ENCODE results near the gene EHMT1. TPM values are rescaled to one million over a fixed set of nuclear protein-coding genes. Genes with fewer than 3 reads are reported as not detected.

EHMT1 gene
- polyA plus RNA-seq, 1 experiment: 23.3 TPM

DNA sequence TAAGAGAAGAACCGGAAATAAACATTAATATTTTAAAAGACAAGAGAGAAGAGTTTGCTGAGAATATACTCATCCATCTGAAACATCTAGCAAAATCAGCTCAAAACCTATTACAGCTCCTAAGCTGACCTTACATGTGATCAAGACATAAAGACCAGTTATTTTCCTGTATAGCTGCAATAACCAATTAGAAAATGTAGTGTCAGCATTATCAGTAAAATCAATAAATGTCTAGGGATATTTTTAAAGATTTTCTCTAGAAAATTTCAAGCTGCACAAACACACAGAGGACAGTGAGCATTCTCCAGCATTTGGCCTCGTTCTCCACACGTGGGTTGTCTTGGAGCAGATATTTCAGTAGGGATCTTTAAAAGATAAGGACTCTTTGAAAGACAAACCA is 131.2 kb downstream of the EHMT1 start:
- no peaks in the 10 kb centered on the region for H3K27me3 ChIP-seq (ENCODE audit: control insufficient read depth, insufficient read depth, low read length)
- ChIA-PET CTCF (interaction anchor here (1.2 kb wide), 1 partner anchor 77 kb away, joined by 6 read pairs; no protein-coding TSS in a partner anchor), POLR2A (no interaction called here)
- TF ChIP-seq, protein P1, sequence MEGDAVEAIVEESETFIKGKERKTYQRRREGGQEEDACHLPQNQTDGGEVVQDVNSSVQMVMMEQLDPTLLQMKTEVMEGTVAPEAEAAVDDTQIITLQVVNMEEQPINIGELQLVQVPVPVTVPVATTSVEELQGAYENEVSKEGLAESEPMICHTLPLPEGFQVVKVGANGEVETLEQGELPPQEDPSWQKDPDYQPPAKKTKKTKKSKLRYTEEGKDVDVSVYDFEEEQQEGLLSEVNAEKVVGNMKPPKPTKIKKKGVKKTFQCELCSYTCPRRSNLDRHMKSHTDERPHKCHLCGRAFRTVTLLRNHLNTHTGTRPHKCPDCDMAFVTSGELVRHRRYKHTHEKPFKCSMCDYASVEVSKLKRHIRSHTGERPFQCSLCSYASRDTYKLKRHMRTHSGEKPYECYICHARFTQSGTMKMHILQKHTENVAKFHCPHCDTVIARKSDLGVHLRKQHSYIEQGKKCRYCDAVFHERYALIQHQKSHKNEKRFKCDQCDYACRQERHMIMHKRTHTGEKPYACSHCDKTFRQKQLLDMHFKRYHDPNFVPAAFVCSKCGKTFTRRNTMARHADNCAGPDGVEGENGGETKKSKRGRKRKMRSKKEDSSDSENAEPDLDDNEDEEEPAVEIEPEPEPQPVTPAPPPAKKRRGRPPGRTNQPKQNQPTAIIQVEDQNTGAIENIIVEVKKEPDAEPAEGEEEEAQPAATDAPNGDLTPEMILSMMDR (IDR thresholded peaks at IDR 0.05; ENCODE audit: insufficient read depth, low read depth, low read length): no peak
- no peak overlapping the region for H3K4me3 ChIP-seq (ENCODE audit: low read depth, low read length)
- H3K36me3 ChIP-seq (ENCODE audit: control insufficient read depth, insufficient read depth, low read length): peaks cover 17% of the 10 kb centered on the region
- no peak for DNase-seq (ENCODE audit: low read depth)

GRCh38 chr9:137750566-137750965 is 131.8 kb downstream of the EHMT1 start:
- TF ChIP-seq, protein P1 (IDR thresholded peaks at IDR 0.05; ENCODE audit: insufficient read depth, low read depth, low read length): no peak
- H3K36me3 ChIP-seq (ENCODE audit: control insufficient read depth, insufficient read depth, low read length): peaks cover 15% of the 10 kb centered on the region
- no peaks in the 10 kb centered on the region for H3K27me3 ChIP-seq (ENCODE audit: control insufficient read depth, insufficient read depth, low read length)
- H3K4me3 ChIP-seq (ENCODE audit: low read depth, low read length): no peak overlapping the region
- ChIA-PET CTCF (interaction anchor here (0.8 kb wide), 1 partner anchor 10 kb away, joined by 3 read pairs; no protein-coding TSS in a partner anchor), POLR2A (no interaction called here)
- no peak for DNase-seq (ENCODE audit: low read depth)

DNA sequence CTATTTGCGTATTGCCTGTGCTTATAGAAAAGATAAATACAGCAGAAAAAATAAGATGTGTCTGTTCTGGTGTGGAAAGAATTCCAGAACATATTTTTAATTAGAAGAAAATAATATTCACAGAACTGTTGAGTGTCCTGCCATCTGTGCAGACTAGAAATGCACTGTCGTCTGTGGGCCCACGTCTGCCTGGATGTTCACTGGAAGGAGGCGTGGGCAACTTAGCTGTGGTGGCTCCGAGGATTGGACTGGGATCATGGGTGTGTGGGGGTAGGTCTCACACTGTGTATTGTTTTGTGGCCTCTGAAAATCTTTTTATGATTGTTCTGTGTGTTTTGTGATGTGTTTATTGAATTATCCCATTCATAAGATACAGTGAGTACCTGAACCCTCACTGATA is 132.8 kb downstream of the EHMT1 start:
- ChIA-PET POLR2A (no interaction called here), CTCF (interaction anchor here (0.8 kb wide), 1 partner anchor 11 kb away, joined by 3 read pairs; no protein-coding TSS in a partner anchor)
- H3K27me3 ChIP-seq (ENCODE audit: control insufficient read depth, insufficient read depth, low read length): no peaks in the 10 kb centered on the region
- H3K36me3 ChIP-seq (ENCODE audit: control insufficient read depth, insufficient read depth, low read length): peaks cover 14% of the 10 kb centered on the region
- no peak overlapping the region for H3K4me3 ChIP-seq (ENCODE audit: low read depth, low read length)
- no peak for DNase-seq (ENCODE audit: low read depth)
- TF ChIP-seq, protein P1 (IDR thresholded peaks at IDR 0.05; ENCODE audit: insufficient read depth, low read depth, low read length): no peak

DNA sequence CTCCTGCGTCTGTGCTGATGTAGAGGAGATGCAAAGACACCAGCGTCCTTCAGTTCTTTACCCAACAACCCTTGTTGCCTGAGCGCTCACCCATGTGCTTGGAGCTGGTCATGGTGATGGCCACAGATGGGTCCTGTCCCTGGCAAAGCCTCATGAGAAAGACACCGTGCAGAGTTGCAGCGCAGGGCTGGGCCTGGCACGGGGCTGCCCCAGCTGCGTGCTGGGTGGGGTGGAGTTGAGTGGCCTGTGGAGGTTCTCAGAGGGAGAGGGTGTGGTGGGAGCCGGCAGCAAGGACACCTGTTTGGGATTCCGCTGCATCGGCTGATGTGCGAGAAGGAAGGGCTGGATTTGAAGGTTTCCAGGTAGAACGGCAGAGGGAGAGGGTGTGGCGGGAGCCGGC is 133.6 kb downstream of the EHMT1 start:
- TF ChIP-seq, protein P1 (IDR thresholded peaks at IDR 0.05; ENCODE audit: insufficient read depth, low read depth, low read length): no peak
- POLR2A ChIA-PET: no interaction called here
- CTCF ChIA-PET: interaction anchor here (0.7 to 1.2 kb wide), 2 partner anchors 14 to 79 kb away, joined by 3 read pairs; no protein-coding TSS in a partner anchor
- H3K27me3 ChIP-seq (ENCODE audit: control insufficient read depth, insufficient read depth, low read length): no peaks in the 10 kb centered on the region
- H3K4me3 ChIP-seq (ENCODE audit: low read depth, low read length): no peak overlapping the region
- DNase-seq (ENCODE audit: low read depth): no peak
- H3K36me3 ChIP-seq (ENCODE audit: control insufficient read depth, insufficient read depth, low read length): peaks cover 13% of the 10 kb centered on the region

DNA sequence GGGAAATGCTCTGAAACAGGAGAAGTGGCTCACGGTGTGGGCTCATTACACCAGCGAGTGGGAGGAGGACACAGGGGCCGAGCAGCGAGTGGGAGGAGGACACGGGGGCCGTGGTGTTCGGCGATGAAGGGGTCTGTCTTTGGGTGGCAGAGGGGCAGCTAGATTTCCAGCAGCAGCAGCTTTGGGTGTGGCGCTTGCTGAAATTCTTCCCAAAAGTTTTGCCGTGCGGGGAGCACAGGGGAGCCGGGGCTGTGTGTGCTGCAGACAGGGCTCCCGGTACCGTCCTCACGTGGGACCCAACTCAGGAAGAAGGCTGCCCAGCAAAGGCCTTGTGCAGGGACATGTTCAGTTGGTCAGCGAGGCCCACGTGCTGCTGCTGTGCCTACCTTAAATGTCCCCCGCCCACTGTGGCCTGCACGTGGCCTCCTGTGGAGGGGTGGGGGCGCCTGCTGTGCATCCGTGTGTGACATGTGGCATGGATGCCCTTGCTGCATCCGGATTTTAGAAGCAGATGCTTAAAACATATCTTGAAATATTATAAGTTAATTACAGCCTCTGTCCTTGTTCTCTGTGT is 134.5 kb downstream of the EHMT1 start:
- POLR2A ChIA-PET: no interaction called here
- Histone ChIP-seq H3K27me3 (ENCODE audit: control insufficient read depth, insufficient read depth, low read length) (no peaks in the 10 kb centered on the region), H3K4me3 (ENCODE audit: low read depth, low read length) (no peak overlapping the region), H3K36me3 (ENCODE audit: control insufficient read depth, insufficient read depth, low read length) (peaks cover 16% of the 10 kb centered on the region)
- TF ChIP-seq, protein P1 (IDR thresholded peaks at IDR 0.05; ENCODE audit: insufficient read depth, low read depth, low read length): no peak
- no peak for DNase-seq (ENCODE audit: low read depth)
- CTCF ChIA-PET: interaction anchor here (1.2 kb wide), 1 partner anchor 13 kb away, joined by 3 read pairs; no protein-coding TSS in a partner anchor
